ENCODE data around the gene SH3RF3. TPM values are rescaled to one million over a fixed set of nuclear protein-coding genes. Genes with fewer than 3 reads are reported as not detected.

The SH3RF3 gene
- total RNA-seq, 1 experiment from 2014 or later: 0.98 TPM

GRCh38 chr2:109175350-109175678 lies 46.3 kb downstream of the SH3RF3 start:
- Histone ChIP-seq H3K36me3 (ENCODE audit: control insufficient read depth, insufficient read depth, low read length) (no peaks in the 10 kb centered on the region), H3K4me1 (no peaks in the 10 kb centered on the region), H3K4me3 (ENCODE audit: low read depth, low read length) (no peak overlapping the region), H3K27me3 (replicated peaks; ENCODE audit: control insufficient read depth, insufficient read depth, low read length) (no peaks in the 10 kb centered on the region), H3K9me3 (peaks cover 8% of the 10 kb centered on the region; the same call in 1 of the 2 replicates)
- H3K4me1 Mint-ChIP-seq (ENCODE audit: low read depth, unreplicated experiment): no peaks in the 10 kb centered on the region
- CTCF ChIA-PET: no interaction called here
- H3K4me3 Mint-ChIP-seq (ENCODE audit: unreplicated experiment): no peak overlapping the region
- H3K9me3 Mint-ChIP-seq (ENCODE audit: unreplicated experiment): peaks cover 9% of the 10 kb centered on the region
- H3K36me3 Mint-ChIP-seq (ENCODE audit: insufficient read depth, unreplicated experiment): no peaks in the 10 kb centered on the region
- BruUV-seq (replicated peaks): no TSS peak
- intact Hi-C loops (cut with micrococcal nuclease; ENCODE audit: unreplicated experiment): no loop called here
- no peak overlapping the region for H3K27ac Mint-ChIP-seq (ENCODE audit: unreplicated experiment)
- TF ChIP-seq CTCF (IDR thresholded peaks at IDR 0.05; ENCODE audit: insufficient read depth in 1 of 2, low read depth in 1 of 2, low read length in 1 of 2, severe bottlenecking in 1 of 2, unreplicated experiment in 1 of 2): no peak
- H3K27me3 Mint-ChIP-seq (ENCODE audit: insufficient read depth, unreplicated experiment): peaks cover under 1% of the 10 kb centered on the region
- POLR2A ChIA-PET: no interaction called here
- DNase-seq: no peak

DNA sequence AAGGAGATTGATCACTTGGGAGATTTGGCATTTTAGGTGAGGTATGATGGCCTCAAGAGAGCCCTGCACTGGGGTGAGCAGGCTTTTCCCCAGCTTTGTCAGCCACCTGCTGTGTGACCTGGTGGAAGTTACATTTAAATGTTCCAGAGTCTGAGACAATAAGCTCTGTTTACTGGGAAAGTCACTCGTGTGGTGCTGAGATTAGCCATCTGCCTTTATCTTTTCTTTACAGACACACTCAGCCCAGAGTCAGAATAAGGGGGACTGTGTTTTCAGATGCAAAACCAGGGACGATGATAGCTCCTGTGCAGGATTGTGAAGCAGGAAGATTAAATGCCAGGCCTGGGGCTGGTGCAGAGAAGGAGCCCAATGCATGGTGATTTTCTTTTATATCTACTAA lies 47.9 kb downstream of the SH3RF3 start:
- intact Hi-C loops (cut with micrococcal nuclease; ENCODE audit: unreplicated experiment): no loop called here
- H3K27me3 ChIP-seq (replicated peaks; ENCODE audit: control insufficient read depth, insufficient read depth, low read length): no peaks in the 10 kb centered on the region
- no TSS peak for BruUV-seq (replicated peaks)
- CTCF ChIA-PET: no interaction called here
- no peaks in the 10 kb centered on the region for H3K27me3 Mint-ChIP-seq (ENCODE audit: insufficient read depth, unreplicated experiment)
- H3K4me3 Mint-ChIP-seq (ENCODE audit: unreplicated experiment): no peak overlapping the region
- H3K36me3 Mint-ChIP-seq (ENCODE audit: insufficient read depth, unreplicated experiment): no peaks in the 10 kb centered on the region
- H3K9me3 Mint-ChIP-seq (ENCODE audit: unreplicated experiment): peaks cover 13% of the 10 kb centered on the region
- no peak for TF ChIP-seq CTCF (IDR thresholded peaks at IDR 0.05; ENCODE audit: insufficient read depth in 1 of 2, low read depth in 1 of 2, low read length in 1 of 2, severe bottlenecking in 1 of 2, unreplicated experiment in 1 of 2)
- no peaks in the 10 kb centered on the region for H3K4me1 ChIP-seq
- H3K9me3 ChIP-seq: peaks cover 8% of the 10 kb centered on the region; the same call in 1 of the 2 replicates
- H3K4me1 Mint-ChIP-seq (ENCODE audit: low read depth, unreplicated experiment): no peaks in the 10 kb centered on the region
- H3K36me3 ChIP-seq (ENCODE audit: control insufficient read depth, insufficient read depth, low read length): no peaks in the 10 kb centered on the region
- no peak overlapping the region for H3K27ac Mint-ChIP-seq (ENCODE audit: unreplicated experiment)
- H3K4me3 ChIP-seq (ENCODE audit: low read depth, low read length): no peak overlapping the region
- POLR2A ChIA-PET: no interaction called here
- no peak for DNase-seq

DNA sequence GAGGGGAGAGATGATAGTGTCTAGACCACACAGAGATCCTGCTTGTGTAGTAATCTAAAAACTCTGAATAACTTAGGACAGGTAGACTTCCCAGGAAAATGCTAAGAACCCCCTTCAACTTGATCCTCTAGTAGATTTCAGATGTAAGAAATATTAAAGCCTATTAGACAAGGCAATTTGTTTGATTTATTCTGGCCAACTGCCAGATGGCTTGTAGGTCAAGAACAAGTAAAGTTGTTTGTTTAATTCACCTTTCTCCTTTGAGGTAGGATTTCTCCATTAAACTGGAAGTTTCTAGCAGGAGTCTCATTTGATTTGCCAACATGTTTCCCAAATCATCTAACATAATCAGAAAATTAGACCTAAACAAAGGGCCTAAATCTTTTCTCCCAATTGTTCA lies 48.6 kb downstream of the SH3RF3 start:
- Histone ChIP-seq H3K4me3 (ENCODE audit: low read depth, low read length) (no peak overlapping the region), H3K36me3 (ENCODE audit: control insufficient read depth, insufficient read depth, low read length) (no peaks in the 10 kb centered on the region), H3K4me1 (no peaks in the 10 kb centered on the region), H3K27me3 (replicated peaks; ENCODE audit: control insufficient read depth, insufficient read depth, low read length) (no peaks in the 10 kb centered on the region), H3K9me3 (peaks cover 8% of the 10 kb centered on the region; the same call in 1 of the 2 replicates)
- no peak for DNase-seq
- no peak for TF ChIP-seq CTCF (IDR thresholded peaks at IDR 0.05; ENCODE audit: insufficient read depth in 1 of 2, low read depth in 1 of 2, low read length in 1 of 2, severe bottlenecking in 1 of 2, unreplicated experiment in 1 of 2)
- CTCF ChIA-PET: no interaction called here
- BruUV-seq (replicated peaks): no TSS peak
- POLR2A ChIA-PET: no interaction called here
- Mint-ChIP-seq H3K4me1 (ENCODE audit: low read depth, unreplicated experiment) (no peaks in the 10 kb centered on the region), H3K4me3 (ENCODE audit: unreplicated experiment) (no peak overlapping the region), H3K36me3 (ENCODE audit: insufficient read depth, unreplicated experiment) (no peaks in the 10 kb centered on the region), H3K9me3 (ENCODE audit: unreplicated experiment) (peaks cover 13% of the 10 kb centered on the region), H3K27me3 (ENCODE audit: insufficient read depth, unreplicated experiment) (no peaks in the 10 kb centered on the region), H3K27ac (ENCODE audit: unreplicated experiment) (no peak overlapping the region)
- intact Hi-C loops (cut with micrococcal nuclease; ENCODE audit: unreplicated experiment): no loop called here

Measured in Caco-2 (cell line).